Astrocyte of the cerebellum (primary cell): ENCODE results near the gene LRRC32.

ENCODE experiments used
- DNase-seq: peaks from one replicate; pipeline ENCODE4 v3.0.0-alpha.2; 2011; ENCODE audit warnings: low read depth
- H3K4me3 ChIP-seq: 2 replicates; pipeline ENCODE4 v1.5.1; 2011; ENCODE audit warnings: mild to moderate bottlenecking, low read depth, low read length, moderate library complexity
- CTCF ChIP-seq: IDR thresholded peaks from 2 replicates; pipeline ENCODE4 v1.5.1; 2012; ENCODE audit warnings: low read length, low read depth, moderate library complexity, mild to moderate bottlenecking; ENCODE audit errors: missing control alignments
- in situ Hi-C: cut with HindIII; loops from 2 replicates; pipeline ENCODE4 v1.10.0; 2017; ENCODE audit warnings: low sequenced_read_pairs

LRRC32 gene

GRCh38 chr11:76616676-76617552, 53.6 kb downstream of the LRRC32 start:
- no peak overlapping the region for H3K4me3 ChIP-seq
- TF ChIP-seq CTCF = no peak
- in situ Hi-C loops = no loop called here
- DNase-seq = no peak

GRCh38 chr11:76615950-76616349, 54.6 kb downstream of the LRRC32 start:
- DNase-seq = no peak
- TF ChIP-seq CTCF = no peak
- no peak overlapping the region for H3K4me3 ChIP-seq
- in situ Hi-C loops = no loop called here

GRCh38 chr11:76614471-76615179, 55.9 kb downstream of the LRRC32 start:
- DNase-seq = peak; percentile 28
- no peak for TF ChIP-seq CTCF
- no peak overlapping the region for H3K4me3 ChIP-seq
- in situ Hi-C loops = no loop called here

- in situ Hi-C loops = no loop called here
- TF ChIP-seq CTCF = no peak
- no peak for DNase-seq
- no peak overlapping the region for H3K4me3 ChIP-seq
Measured at GRCh38 chr11:76613901-76614300, 56.6 kb downstream of the LRRC32 start.

GRCh38 chr11:76612226-76612625, 58.3 kb downstream of the LRRC32 start:
- no peak for DNase-seq
- in situ Hi-C loops = no loop called here
- no peak overlapping the region for H3K4me3 ChIP-seq
- no peak for TF ChIP-seq CTCF

GRCh38 chr11:76610871-76611475, 59.6 kb downstream of the LRRC32 start:
- no peak for DNase-seq
- H3K4me3 ChIP-seq = no peak overlapping the region
- in situ Hi-C loops = no loop called here
- TF ChIP-seq CTCF = no peak
